HEK293 (cell line): ENCODE data around the gene FGF23.

Source experiments
- MYNN ChIP-seq: fragments of 450-650 bp; formaldehyde crosslinking; IDR thresholded peaks from 2 replicates; pipeline ENCODE4 v1.5.1; 2016; ENCODE audit warnings: missing biosample characterization, missing genetic modification characterization, borderline replicate concordance
- REST ChIP-seq: fragments of 450-650 bp; formaldehyde crosslinking; IDR thresholded peaks from 2 replicates; pipeline ENCODE4 v1.5.1; 2016; ENCODE audit warnings: missing biosample characterization, missing genetic modification characterization
- YY1 ChIP-seq: fragments of 450-650 bp; formaldehyde crosslinking; IDR thresholded peaks from 2 replicates; pipeline ENCODE4 v1.5.1; 2018; ENCODE audit warnings: missing biosample characterization, missing genetic modification characterization
- ZNF18 ChIP-seq: fragments of 450-650 bp; formaldehyde crosslinking; IDR thresholded peaks from 2 replicates; pipeline ENCODE4 v1.5.1; 2016; ENCODE audit warnings: missing biosample characterization, missing genetic modification characterization
- TF ChIP-seq, protein P1 (sequence below): fragments of 450-650 bp; formaldehyde crosslinking; IDR thresholded peaks from 2 replicates; pipeline ENCODE4 v1.5.1; 2016; ENCODE audit warnings: missing biosample characterization, missing genetic modification characterization
- TF ChIP-seq, protein P2 (sequence below): fragments of 450-650 bp; formaldehyde crosslinking; IDR thresholded peaks from 2 replicates; pipeline ENCODE4 v1.5.1; 2016; ENCODE audit warnings: missing biosample characterization, missing genetic modification characterization
- TF ChIP-seq, protein P3 (sequence below): fragments of 450-650 bp; formaldehyde crosslinking; IDR thresholded peaks from 2 replicates; pipeline ENCODE4 v1.5.1; 2016; ENCODE audit warnings: missing biosample characterization, missing genetic modification characterization
- TF ChIP-seq, protein P4 (sequence below): sonication (generic); formaldehyde crosslinking; IDR thresholded peaks from 2 replicates; pipeline ENCODE4 v1.8.1; 2022; ENCODE audit warnings: mild to moderate bottlenecking, moderate library complexity, missing genetic modification reagents

GRCh38 chr12:4420138-4420670 is 40.7 kb upstream of the FGF23 start:
- TF ChIP-seq, protein P1, sequence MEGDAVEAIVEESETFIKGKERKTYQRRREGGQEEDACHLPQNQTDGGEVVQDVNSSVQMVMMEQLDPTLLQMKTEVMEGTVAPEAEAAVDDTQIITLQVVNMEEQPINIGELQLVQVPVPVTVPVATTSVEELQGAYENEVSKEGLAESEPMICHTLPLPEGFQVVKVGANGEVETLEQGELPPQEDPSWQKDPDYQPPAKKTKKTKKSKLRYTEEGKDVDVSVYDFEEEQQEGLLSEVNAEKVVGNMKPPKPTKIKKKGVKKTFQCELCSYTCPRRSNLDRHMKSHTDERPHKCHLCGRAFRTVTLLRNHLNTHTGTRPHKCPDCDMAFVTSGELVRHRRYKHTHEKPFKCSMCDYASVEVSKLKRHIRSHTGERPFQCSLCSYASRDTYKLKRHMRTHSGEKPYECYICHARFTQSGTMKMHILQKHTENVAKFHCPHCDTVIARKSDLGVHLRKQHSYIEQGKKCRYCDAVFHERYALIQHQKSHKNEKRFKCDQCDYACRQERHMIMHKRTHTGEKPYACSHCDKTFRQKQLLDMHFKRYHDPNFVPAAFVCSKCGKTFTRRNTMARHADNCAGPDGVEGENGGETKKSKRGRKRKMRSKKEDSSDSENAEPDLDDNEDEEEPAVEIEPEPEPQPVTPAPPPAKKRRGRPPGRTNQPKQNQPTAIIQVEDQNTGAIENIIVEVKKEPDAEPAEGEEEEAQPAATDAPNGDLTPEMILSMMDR (tag by site-specific recombination) = no peak
- TF ChIP-seq, protein P2, sequence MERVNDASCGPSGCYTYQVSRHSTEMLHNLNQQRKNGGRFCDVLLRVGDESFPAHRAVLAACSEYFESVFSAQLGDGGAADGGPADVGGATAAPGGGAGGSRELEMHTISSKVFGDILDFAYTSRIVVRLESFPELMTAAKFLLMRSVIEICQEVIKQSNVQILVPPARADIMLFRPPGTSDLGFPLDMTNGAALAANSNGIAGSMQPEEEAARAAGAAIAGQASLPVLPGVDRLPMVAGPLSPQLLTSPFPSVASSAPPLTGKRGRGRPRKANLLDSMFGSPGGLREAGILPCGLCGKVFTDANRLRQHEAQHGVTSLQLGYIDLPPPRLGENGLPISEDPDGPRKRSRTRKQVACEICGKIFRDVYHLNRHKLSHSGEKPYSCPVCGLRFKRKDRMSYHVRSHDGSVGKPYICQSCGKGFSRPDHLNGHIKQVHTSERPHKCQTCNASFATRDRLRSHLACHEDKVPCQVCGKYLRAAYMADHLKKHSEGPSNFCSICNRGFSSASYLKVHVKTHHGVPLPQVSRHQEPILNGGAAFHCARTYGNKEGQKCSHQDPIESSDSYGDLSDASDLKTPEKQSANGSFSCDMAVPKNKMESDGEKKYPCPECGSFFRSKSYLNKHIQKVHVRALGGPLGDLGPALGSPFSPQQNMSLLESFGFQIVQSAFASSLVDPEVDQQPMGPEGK (tag by site-specific recombination) = no peak
- TF ChIP-seq, protein P3, sequence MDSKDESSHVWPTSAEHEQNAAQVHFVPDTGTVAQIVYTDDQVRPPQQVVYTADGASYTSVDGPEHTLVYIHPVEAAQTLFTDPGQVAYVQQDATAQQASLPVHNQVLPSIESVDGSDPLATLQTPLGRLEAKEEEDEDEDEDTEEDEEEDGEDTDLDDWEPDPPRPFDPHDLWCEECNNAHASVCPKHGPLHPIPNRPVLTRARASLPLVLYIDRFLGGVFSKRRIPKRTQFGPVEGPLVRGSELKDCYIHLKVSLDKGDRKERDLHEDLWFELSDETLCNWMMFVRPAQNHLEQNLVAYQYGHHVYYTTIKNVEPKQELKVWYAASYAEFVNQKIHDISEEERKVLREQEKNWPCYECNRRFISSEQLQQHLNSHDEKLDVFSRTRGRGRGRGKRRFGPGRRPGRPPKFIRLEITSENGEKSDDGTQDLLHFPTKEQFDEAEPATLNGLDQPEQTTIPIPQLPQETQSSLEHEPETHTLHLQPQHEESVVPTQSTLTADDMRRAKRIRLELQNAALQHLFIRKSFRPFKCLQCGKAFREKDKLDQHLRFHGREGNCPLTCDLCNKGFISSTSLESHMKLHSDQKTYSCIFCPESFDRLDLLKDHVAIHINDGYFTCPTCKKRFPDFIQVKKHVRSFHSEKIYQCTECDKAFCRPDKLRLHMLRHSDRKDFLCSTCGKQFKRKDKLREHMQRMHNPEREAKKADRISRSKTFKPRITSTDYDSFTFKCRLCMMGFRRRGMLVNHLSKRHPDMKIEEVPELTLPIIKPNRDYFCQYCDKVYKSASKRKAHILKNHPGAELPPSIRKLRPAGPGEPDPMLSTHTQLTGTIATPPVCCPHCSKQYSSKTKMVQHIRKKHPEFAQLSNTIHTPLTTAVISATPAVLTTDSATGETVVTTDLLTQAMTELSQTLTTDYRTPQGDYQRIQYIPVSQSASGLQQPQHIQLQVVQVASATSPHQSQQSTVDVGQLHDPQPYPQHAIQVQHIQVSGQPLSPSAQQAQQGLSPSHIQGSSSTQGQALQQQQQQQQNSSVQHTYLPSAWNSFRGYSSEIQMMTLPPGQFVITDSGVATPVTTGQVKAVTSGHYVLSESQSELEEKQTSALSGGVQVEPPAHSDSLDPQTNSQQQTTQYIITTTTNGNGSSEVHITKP = no peak
- TF ChIP-seq, protein P4, sequence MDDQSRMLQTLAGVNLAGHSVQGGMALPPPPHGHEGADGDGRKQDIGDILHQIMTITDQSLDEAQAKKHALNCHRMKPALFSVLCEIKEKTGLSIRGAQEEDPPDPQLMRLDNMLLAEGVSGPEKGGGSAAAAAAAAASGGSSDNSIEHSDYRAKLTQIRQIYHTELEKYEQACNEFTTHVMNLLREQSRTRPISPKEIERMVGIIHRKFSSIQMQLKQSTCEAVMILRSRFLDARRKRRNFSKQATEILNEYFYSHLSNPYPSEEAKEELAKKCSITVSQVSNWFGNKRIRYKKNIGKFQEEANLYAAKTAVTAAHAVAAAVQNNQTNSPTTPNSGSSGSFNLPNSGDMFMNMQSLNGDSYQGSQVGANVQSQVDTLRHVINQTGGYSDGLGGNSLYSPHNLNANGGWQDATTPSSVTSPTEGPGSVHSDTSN (CRISPR knock-in tag) = no peak
- no peak for TF ChIP-seq MYNN
- no peak for TF ChIP-seq YY1
- TF ChIP-seq ZNF18 (tag by site-specific recombination) = no peak
- no peak for TF ChIP-seq REST (tag by site-specific recombination)
